Mononuclear cell (primary cell): ENCODE measurements around the gene ADAMTSL4. TPM values are rescaled to one million over a fixed set of nuclear protein-coding genes. Genes with fewer than 3 reads are reported as not detected.
"Not testable (repeated sequence)": the region's sequence is repeated elsewhere in the genome, so short reads cannot be mapped to it uniquely, and the experiment has no call there.

ENCODE experiments used
- H3K27me3 ChIP-seq: 2 replicates; pipeline ENCODE4 v1.6.0; 2011; ENCODE audit warnings: low read length, control low read depth; ENCODE audit not compliant: insufficient read depth
- H3K4me1 ChIP-seq: 2 replicates; pipeline ENCODE4 v1.5.1; 2011; ENCODE audit warnings: mild to moderate bottlenecking, low read length, control low read depth; ENCODE audit not compliant: insufficient read depth
- H3K4me3 ChIP-seq: 2 replicates; pipeline ENCODE4 v1.5.1; 2011; ENCODE audit warnings: mild to moderate bottlenecking, low read length, moderate library complexity
- H3K9me3 ChIP-seq: 2 replicates; pipeline ENCODE4 v1.5.1; 2011; ENCODE audit warnings: low read depth, mild to moderate bottlenecking, control low read depth, low read length
- total RNA-seq: library from RNA; depleted of rRNA; stranded (reverse); fragments of >200 nt; gene quantifications from one replicate; pipeline ENCODE4 v1.2.3, GENCODE V29; 2012

Gene ADAMTSL4
- total RNA-seq, 1 donor: 3.3 TPM

DNA sequence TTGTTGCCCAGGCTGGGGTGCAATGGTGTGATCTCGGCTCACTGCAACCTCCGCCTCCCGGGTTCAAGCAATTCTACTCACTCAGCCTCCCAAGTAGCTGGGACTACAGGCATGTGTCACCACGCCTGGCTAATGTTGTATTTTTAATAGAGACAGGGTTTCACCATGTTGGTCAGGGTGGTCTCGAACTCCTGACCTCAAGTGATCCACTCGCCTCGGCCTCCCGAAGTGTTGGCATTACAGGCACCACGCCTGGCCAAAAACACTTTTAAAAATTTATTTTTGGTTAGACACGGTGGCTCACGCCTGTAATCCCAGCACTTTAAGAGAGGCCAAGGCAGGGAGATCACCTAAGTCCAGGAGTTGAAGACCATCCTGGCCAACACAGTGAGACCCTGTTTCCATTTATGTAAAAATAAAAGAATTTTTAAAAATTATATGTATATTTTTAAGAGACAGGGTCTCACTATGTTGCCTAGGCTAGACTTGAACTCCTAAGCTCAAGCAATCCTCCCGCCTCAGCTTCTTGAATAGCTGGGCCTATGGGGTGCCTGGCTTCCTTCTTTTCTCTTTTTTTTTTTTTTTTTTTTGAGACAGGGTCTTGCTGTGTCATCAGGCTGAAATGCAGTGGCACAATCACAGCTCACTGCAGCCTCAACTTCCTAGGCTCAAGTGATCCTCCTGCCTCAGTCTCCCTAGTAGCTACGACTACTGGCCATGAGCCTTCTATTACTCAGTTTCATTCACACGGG, 16.2 kb downstream of the ADAMTSL4 start:
- H3K4me1 ChIP-seq: peaks cover 92% of the 10 kb centered on the region
- H3K4me3 ChIP-seq, H3K9me3 ChIP-seq, H3K27me3 ChIP-seq: not testable (repeated sequence)

DNA sequence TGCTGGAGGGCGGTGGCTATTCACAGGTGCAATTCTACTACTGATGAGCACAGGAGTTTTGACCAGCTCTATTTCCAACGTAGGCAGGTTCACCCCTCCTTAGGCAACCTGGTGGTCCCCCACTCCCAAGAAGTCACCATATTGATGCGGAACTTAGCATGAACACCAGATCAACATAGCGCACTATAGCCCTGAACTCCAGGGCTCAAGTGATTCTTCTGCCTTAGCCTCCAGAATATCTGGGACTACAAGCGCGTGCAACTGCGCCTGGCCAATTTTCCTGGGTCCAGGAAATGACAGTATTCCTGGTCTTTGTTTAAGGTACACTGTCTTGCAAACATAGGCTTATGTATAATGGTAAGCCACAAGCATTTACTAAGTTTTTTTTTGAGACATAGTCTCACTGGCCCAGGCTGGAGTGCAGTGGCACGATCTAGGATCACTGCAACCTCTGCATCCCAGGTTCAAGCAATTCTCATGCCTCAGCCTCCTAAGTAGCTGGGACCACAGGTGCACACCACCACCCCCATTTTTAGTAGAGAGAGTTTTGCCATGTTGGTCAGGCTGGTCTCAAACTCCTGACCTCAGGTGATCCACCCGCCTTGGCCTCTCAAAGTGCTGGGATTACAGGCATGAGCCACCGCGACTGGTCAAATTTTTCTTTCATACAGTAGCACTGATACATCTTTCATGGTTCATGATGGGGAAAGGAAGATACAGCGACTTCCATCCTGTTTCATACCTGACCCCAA, 17.6 kb downstream of the ADAMTSL4 start:
- H3K4me1 ChIP-seq: peaks cover 99% of the 10 kb centered on the region
- H3K9me3 ChIP-seq: no peaks in the 10 kb centered on the region
- H3K4me3 ChIP-seq: no peak overlapping the region
- no peaks in the 10 kb centered on the region for H3K27me3 ChIP-seq

DNA sequence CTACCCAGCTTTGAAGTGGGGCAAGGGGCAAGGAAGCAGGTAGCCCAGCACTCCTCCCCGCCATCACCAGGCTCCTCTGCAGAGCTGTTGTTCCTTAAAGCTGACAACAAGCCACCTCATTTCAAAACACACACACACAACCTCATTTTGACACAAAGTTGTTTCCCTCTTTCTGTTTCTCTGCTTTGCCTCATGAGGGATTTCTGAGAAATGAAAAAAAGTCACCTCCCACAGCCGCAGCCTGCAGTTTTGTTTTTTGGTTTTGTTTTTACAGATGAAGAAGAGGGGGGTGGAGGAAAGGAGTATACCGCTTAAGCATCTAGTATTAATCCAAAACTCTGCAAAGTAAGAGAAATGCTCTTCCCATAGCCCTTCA, 18.1 kb downstream of the ADAMTSL4 start:
- peaks cover 99% of the 10 kb centered on the region for H3K4me1 ChIP-seq
- H3K4me3 ChIP-seq: peak overlapping the region; percentile 22
- no peaks in the 10 kb centered on the region for H3K9me3 ChIP-seq
- H3K27me3 ChIP-seq: no peaks in the 10 kb centered on the region

DNA sequence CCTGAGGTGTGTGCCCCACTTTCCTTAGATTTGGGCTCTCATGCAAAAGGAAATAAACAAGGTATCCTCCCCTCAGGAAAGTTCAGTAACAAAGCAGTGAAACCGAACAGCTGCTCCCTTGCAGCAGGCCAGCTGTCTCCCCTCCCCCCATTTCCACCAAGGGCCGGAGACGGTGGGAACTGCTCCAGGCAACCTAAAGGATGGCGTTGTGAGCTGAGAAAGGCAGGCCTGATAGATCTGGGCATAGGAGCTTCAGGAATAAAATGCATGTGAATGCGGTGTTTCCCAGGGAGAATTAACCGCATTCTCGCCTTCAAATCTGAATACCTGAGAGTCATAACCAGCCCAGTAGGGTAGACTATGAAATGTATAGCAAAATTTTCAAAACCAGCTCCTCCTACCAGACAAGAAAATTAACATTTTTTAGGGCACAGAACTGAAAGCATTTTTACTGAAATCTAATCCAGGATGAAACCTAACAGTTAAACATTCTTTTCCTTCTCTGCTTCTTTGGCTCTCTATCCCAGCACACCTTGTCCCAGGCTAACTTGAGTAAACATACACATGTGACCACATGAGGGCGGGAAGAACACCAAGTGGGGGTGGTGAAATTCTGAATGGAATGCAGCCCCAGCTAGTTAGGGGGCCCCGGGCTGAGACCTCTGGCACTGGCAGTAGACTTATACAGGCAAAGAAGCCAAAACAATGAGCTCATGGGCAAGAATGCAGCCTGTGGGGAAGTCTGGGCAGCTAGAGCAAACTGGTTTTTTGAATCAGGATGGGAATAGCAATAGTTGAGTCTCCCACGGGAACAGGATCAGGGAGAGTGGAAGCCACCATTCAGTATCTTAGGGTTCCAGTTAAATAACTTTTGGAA, 18.7 kb downstream of the ADAMTSL4 start:
- Histone ChIP-seq H3K4me1 (peaks cover 99% of the 10 kb centered on the region), H3K4me3 (peak overlapping the region; percentile 22)

DNA sequence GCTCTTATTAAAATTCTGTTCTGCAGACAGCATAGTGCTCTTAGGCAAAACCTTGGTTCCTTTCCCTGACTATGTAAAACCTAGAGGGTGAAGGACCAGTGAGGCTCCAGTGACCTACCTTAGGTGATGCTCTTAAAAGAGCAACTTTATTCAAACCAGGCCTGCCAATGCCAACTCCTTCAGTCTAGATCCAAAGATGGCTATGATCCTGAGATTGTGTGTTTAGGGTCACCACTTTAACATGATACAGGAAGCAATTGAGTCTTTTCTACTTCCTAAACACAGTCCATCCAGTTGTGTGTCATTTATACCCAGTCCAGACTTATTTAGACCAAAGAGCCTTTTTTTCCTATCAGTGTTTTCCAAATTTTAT, 19.4 kb downstream of the ADAMTSL4 start:
- Histone ChIP-seq H3K4me3 (peak overlapping the region; percentile 22), H3K27me3 (no peaks in the 10 kb centered on the region), H3K4me1 (peaks cover 99% of the 10 kb centered on the region), H3K9me3 (no peaks in the 10 kb centered on the region)

More for the DNA sequence above, 18.7 kb downstream of the ADAMTSL4 start:
- H3K27me3 ChIP-seq: no peaks in the 10 kb centered on the region
- H3K9me3 ChIP-seq: no peaks in the 10 kb centered on the region

DNA sequence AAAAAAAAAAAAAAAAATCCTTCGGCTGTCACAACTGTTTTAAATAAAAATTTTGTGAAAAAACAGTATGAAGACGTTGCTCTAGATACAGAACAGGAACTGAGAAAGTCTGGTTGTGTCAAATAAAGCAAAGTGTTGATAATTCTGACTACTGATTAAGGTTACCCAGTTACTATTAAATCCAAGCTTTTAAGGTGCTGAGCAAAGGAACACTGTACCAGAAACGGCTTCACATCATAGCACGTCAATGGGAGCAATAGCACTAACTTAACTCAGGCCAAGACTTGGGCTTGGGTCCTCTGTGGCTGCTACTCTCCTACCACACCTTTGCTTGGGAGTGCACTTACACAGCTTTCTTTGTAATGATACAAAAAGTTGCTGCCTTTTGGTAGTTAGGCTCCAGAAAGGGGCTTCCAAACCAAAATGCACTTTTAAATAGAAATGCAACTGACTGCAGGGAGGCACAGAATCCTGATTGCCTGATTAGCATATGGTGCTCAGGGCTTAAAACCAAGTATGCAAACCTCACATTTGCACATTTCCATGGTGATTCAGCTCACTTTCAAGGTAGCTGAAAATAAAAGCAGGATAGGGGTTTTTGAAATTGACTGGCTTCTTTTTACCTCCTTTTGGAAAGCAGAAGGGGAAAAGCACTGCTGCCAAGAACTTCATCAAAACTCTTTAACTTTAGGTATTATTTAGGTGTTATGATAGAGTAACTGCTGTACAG, 23.9 kb downstream of the ADAMTSL4 start:
- Histone ChIP-seq H3K9me3 (no peaks in the 10 kb centered on the region), H3K27me3 (no peaks in the 10 kb centered on the region), H3K4me3 (peak overlapping the region; percentile 5), H3K4me1 (peaks cover 79% of the 10 kb centered on the region)

DNA sequence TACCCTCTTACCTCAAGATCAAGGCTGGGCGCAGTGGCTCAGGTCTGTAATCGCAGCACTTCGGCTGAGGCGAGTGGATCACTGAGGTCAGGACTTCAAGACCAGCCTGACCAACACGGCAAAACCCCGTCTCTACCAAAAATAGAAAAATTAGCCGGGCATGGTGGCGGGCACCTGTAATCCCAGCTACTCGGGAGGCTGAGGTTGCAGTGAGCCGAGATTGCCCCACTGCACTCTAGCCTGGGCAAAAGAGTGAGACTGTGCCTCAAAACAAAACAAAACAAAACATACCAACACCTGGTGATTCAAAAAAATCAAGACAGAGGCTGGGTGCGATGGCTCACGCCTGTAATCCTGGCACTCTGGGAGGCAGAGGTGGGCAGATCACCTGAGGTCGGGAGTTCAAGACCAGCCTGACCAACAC, 24.5 kb downstream of the ADAMTSL4 start:
- H3K4me1 ChIP-seq: peaks cover 73% of the 10 kb centered on the region
- peak overlapping the region; percentile 5 for H3K4me3 ChIP-seq
- not testable (repeated sequence) for H3K9me3 ChIP-seq, H3K27me3 ChIP-seq

DNA sequence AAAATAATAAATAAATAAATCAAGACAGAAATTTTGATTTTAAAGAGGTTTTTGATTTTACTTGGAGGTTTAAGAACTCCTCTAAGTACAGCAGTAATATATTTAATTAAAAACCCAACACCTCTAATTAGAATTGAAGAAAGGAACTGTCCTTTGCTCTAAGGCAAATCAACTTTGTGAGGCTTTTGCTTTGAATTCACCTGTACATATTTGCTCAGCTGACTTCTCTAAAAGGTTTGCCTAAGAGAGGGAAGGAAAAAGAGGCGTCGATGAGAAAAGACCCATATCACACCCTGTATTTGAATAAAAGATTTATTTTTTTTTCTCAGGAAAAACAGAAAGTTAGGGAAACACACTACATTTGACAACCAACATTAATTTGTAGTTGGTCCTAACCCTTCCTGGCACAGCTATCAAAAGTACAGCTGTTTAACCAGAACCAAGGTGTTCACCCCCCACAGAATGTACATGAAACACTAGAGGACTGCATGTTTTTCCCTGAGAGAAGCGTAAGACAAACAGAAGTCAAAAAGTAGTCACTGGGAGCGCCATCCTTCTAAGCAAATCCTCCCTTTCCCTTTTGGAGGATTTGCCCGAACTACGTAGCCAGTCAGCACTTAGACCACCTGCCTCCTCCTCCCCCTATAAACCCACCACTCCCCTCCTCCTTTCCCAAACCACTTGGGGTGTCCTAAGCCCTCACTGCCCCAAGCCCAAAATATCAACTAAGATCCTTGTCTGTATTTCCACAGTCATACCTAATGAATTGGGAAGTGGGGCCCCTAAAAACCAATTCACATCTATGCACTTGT, 25.3 kb downstream of the ADAMTSL4 start:
- no peaks in the 10 kb centered on the region for H3K9me3 ChIP-seq
- H3K4me1 ChIP-seq: peaks cover 65% of the 10 kb centered on the region
- peak overlapping the region; percentile 87 for H3K4me3 ChIP-seq
- no peaks in the 10 kb centered on the region for H3K27me3 ChIP-seq

DNA sequence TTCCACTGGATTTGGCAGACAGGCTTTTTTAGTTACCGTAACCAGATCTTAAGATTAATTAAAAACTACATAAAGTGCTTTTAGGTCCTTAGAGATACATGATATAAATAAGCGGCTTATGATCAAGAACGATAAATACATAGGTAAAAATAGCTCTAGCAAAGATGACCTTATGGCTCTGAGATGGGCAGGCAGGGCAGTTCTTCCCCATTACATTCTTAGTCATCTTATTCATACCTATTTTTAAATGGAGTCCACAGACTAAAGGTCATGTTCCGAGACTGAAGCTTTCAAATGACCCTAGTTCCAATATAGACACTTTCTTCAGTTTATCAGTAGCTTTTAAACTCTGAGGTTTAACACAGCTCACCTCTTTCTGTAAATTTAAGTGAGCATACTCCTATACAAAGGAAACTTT, 25.9 kb downstream of the ADAMTSL4 start:
- Histone ChIP-seq H3K9me3 (no peaks in the 10 kb centered on the region), H3K27me3 (no peaks in the 10 kb centered on the region), H3K4me3 (peak overlapping the region; percentile 87), H3K4me1 (peaks cover 62% of the 10 kb centered on the region)

DNA sequence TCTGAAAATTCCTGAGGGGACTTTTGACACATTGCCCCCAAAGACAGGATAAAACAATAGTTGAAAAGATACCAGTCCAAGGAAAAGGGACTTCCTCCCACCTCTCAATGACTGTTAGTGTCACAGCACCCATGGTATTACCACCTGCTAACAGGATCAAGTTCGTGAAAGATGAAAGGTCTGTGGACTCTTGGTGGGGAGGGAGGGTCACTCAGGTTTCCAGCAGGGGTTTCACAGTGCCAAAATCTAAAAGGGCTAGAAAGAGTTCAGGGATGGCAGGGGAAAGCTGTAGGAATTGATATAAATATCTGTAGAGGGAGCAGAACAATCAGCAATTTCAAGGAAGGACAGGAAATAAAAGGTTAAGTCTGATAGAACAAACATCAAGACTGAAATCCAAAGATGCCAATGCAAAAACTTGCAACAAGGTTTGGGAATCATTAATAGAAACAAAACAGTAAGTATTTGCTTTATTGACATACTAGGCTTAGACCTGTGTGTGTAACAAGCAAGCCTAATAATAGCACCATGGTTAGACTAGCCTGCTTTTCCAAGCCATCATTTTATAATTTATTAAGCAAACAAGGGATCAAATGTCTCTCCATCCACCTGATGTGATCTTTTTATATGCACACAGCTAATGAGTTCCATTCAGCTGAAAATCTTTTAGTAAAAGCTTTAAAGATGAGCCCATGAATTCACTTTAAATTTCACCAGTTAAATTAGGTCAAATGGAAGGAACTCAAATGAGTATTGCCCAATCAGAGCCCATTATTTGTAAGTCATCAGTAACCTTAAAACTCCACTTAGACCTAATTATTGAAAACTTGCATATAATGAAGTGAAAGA, 26.5 kb downstream of the ADAMTSL4 start:
- peak overlapping the region; percentile 87 for H3K4me3 ChIP-seq
- H3K4me1 ChIP-seq: peaks cover 61% of the 10 kb centered on the region
- H3K27me3 ChIP-seq: no peaks in the 10 kb centered on the region
- H3K9me3 ChIP-seq: no peaks in the 10 kb centered on the region

DNA sequence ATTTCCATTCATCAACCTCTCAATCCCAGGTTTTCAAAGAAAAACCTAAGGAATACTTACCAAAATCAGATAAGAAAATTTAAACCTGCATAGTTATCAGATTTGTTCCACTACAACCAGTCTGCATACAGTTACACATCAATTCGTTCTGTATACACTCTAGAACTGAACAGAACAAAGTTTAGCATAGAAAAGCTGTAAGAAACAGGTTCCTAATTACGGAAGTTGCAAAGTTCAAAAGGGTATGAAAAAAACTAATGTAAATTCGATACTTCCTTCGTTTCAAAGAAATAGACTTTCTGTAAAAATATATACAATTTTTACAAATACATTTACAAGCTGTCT, 27.1 kb downstream of the ADAMTSL4 start:
- Histone ChIP-seq H3K4me1 (peaks cover 57% of the 10 kb centered on the region), H3K27me3 (no peaks in the 10 kb centered on the region), H3K9me3 (no peaks in the 10 kb centered on the region), H3K4me3 (peak overlapping the region; percentile 87)

DNA sequence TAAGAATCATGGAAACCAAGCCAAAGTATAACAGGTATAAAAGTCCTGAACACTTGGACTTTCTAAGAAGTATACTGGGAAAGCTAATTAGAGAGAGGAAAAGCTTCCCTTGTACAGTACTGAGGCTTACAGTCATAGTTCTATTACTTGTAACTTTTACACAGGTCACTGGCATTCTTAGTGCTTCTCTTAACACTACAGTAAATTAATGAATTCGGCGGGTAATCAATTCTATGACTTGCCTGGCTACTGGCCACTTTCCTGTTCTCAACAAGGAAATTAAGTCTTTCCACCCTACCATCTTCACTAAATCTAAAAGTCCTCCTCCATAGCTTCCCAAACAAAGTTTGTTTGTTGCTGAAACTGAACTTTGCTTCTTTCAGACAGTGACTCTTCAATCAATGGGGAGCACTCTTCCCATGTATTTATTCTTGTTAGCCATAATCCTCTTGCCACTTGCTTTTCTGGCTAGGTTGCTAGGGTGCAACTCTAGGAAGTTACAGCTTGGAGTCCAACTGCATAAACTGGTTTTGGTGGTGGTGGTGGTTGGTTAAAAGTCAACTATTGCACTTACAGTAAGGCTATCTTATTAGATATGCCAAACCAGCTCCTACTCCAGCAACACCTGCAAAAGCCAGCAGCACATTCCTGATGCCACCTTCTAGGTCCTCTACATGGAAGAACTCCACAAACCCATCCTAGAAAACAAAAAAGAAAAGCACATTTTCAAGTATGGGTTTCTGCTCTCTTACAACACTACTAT, 27.8 kb downstream of the ADAMTSL4 start:
- no peaks in the 10 kb centered on the region for H3K27me3 ChIP-seq
- H3K4me1 ChIP-seq: peaks cover 56% of the 10 kb centered on the region
- peak overlapping the region; percentile 87 for H3K4me3 ChIP-seq
- no peaks in the 10 kb centered on the region for H3K9me3 ChIP-seq
